Measurements from ENCODE around the gene ELK4. TPM values are rescaled to one million over a fixed set of nuclear protein-coding genes. Genes with fewer than 3 reads are reported as not detected.

Gene ELK4
- total RNA-seq, 6 experiments from 2014 or later, result 15.1 to 39.2 (median 26.9) TPM

DNA sequence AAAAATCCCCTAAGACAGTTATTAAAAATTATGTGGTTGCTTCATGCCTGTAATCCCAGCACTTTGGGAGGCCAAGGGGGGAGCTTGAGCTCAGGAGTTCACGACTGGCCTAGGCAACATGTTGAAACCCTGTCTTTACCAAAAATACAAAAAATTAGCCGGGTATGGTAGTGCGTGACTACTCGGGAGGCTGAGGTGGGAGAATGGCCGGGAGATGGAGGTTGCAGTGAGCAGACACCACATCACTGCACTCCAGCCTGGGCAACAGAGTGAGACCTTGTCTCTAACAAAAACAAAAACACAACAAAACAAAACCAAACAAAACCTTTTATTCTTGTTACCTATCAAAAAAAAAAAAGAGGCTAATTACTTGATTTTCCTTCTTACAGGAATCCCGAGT lies 2.1 kb downstream of the ELK4 start:
- intact Hi-C loops (cut with DNase I), result no loop called here
- H3K4me1 ChIP-seq, result peaks cover 0 to 27% (median 5%) of the 10 kb centered on the region in 4 donors
- WGBS (ENCODE audit: insufficient coverage, low coverage, low lambda C conversion rate, missing lambda C conversion rate), result 33% methylated on average over 4 of the region's 6 CpGs
- no peaks in the 10 kb centered on the region for H3K27me3 ChIP-seq
- TF ChIP-seq POLR2A (IDR thresholded peaks at IDR 0.05), result no peak
- TF ChIP-seq, protein P1, sequence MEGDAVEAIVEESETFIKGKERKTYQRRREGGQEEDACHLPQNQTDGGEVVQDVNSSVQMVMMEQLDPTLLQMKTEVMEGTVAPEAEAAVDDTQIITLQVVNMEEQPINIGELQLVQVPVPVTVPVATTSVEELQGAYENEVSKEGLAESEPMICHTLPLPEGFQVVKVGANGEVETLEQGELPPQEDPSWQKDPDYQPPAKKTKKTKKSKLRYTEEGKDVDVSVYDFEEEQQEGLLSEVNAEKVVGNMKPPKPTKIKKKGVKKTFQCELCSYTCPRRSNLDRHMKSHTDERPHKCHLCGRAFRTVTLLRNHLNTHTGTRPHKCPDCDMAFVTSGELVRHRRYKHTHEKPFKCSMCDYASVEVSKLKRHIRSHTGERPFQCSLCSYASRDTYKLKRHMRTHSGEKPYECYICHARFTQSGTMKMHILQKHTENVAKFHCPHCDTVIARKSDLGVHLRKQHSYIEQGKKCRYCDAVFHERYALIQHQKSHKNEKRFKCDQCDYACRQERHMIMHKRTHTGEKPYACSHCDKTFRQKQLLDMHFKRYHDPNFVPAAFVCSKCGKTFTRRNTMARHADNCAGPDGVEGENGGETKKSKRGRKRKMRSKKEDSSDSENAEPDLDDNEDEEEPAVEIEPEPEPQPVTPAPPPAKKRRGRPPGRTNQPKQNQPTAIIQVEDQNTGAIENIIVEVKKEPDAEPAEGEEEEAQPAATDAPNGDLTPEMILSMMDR (IDR thresholded peaks at IDR 0.05), result no peak
- H3K36me3 ChIP-seq, result no peaks in the 10 kb centered on the region
- peak overlapping the region in 2 of 3 donors; percentile 53 to 61 for H3K4me3 ChIP-seq
- DNase-seq (no peak), ATAC-seq (no peak)
- peak overlapping the region; percentile 76 to 94 (median 89) for H3K27ac ChIP-seq
- no peaks in the 10 kb centered on the region for H3K9me3 ChIP-seq

DNA sequence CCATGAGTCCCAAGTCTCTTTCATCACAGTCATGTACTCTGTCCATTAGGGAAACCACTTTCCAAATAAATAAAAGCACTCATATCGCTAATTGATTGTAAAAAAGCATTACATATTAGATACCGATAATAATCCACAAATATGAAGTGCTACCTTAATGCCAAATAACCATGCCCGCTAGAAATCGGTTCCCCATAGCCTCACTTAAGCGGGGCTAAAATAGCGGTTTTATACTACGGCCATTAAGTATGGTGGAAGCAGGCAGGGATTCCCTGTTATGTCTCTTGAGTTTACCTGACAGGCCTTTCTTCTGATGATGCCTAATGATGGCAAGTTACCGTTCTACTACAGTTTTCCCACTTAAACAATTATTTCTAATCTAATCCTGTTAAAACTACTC lies 3.9 kb downstream of the ELK4 start:
- DNase-seq (no peak), ATAC-seq (no peak)
- peaks cover 0 to 6% (median 3%) of the 10 kb centered on the region in 4 donors for H3K36me3 ChIP-seq
- H3K27ac ChIP-seq, result no peak overlapping the region
- H3K27me3 ChIP-seq, result no peaks in the 10 kb centered on the region
- 95% methylated on average over 8 of the region's 8 CpGs for WGBS (ENCODE audit: insufficient coverage, low coverage, low lambda C conversion rate, missing lambda C conversion rate)
- no peak for TF ChIP-seq POLR2A (IDR thresholded peaks at IDR 0.05)
- TF ChIP-seq, protein P1 (IDR thresholded peaks at IDR 0.05), result no peak
- peaks cover 0 to 16% (median 5%) of the 10 kb centered on the region in 4 donors for H3K4me1 ChIP-seq
- intact Hi-C loops (cut with DNase I), result no loop called here
- H3K4me3 ChIP-seq, result no peak overlapping the region
- H3K9me3 ChIP-seq, result no peaks in the 10 kb centered on the region

DNA sequence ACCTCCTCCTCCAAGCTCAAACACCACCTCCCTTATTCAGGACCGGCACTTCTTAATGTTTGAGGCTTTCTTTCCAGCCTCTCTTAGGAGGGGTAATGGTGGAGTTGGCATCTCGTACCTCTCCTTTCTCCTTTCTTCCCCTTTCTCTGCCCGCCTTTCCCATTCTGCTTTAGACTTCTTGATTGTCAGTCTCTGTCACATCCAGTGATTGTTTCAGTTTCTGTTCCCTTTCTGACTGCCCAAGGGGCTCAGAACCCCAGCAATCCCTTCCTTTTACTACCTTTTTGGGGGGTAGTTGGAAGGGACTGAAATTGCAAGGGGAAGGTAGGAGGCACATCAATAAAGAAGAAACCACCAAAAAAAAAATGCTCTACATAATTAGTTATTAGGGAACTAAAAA lies 5.6 kb downstream of the ELK4 start:
- H3K4me3 ChIP-seq, result no peak overlapping the region
- H3K36me3 ChIP-seq, result peaks cover 0 to 16% (median 9%) of the 10 kb centered on the region in 4 donors
- ATAC-seq (no peak), DNase-seq (no peak)
- intact Hi-C loops (cut with DNase I), result no loop called here
- TF ChIP-seq, protein P1 (IDR thresholded peaks at IDR 0.05), result no peak
- no peak for TF ChIP-seq POLR2A (IDR thresholded peaks at IDR 0.05)
- H3K27ac ChIP-seq, result no peak overlapping the region
- no peaks in the 10 kb centered on the region for H3K27me3 ChIP-seq
- peaks cover 0 to 9% (median 4%) of the 10 kb centered on the region in 4 donors for H3K4me1 ChIP-seq
- H3K9me3 ChIP-seq, result no peaks in the 10 kb centered on the region
- WGBS (ENCODE audit: insufficient coverage, low coverage, low lambda C conversion rate, missing lambda C conversion rate), result 76% methylated on average over 3 of the region's 3 CpGs

DNA sequence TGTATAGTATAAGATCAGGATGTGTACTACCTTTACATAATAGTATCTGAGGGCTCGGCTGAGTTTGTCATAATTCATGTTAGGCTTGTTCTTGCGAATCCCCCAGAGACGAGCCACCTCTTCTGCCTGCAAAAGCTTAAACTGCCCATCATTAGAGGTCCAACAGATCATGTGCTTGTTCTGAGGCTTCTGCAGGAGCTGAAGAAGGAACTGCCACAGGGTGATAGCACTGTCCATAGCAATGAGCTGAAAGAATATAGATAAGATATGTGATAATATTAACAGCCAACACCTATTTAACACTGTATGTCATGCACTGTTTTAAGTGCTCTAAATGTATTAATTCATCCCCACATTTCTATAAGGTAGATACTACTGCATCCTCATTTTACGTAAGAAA lies 8.2 kb downstream of the ELK4 start:
- intact Hi-C loops (cut with DNase I), result no loop called here
- WGBS (ENCODE audit: insufficient coverage, low coverage, low lambda C conversion rate, missing lambda C conversion rate), result 90% methylated on average over 3 of the region's 4 CpGs
- DNase-seq, result no peak
- Histone ChIP-seq H3K27ac (no peak overlapping the region), H3K4me1 (peaks cover 0 to 5% (median 0%) of the 10 kb centered on the region in 4 donors), H3K27me3 (no peaks in the 10 kb centered on the region), H3K9me3 (no peaks in the 10 kb centered on the region), H3K4me3 (no peak overlapping the region), H3K36me3 (peaks cover 0 to 27% (median 18%) of the 10 kb centered on the region in 4 donors)
- no peak for ATAC-seq
- no peak for TF ChIP-seq POLR2A (IDR thresholded peaks at IDR 0.05)
- TF ChIP-seq, protein P1 (IDR thresholded peaks at IDR 0.05), result no peak

DNA sequence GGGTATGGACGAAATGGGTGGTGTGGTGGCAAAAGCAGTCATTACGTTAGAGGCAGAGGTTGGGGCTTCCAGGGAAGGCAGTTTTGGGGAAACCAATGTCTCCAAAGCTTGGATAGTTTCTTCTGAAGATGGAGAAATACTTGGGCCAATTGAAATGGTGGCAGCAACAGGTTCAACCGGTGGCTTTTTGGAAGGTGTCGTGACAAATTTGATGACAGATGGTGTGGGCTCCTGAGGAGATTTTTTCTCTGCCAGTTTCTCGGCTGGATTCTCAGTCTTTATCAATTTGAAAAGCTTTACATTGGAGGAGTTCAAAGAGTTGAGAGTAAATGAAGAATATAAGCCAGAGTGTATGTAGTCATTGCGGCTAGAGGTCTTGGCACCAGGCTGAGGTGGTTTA lies 11.5 kb downstream of the ELK4 start:
- WGBS (ENCODE audit: insufficient coverage, low coverage, low lambda C conversion rate, missing lambda C conversion rate), result 85% methylated on average over 5 of the region's 6 CpGs
- intact Hi-C loops (cut with DNase I), result no loop called here
- no peak for TF ChIP-seq POLR2A (IDR thresholded peaks at IDR 0.05)
- TF ChIP-seq, protein P1 (IDR thresholded peaks at IDR 0.05), result no peak
- no peaks in the 10 kb centered on the region for H3K9me3 ChIP-seq
- no peak overlapping the region for H3K27ac ChIP-seq
- peaks cover 0 to 45% (median 30%) of the 10 kb centered on the region in 4 donors for H3K36me3 ChIP-seq
- no peak overlapping the region for H3K4me3 ChIP-seq
- no peak for ATAC-seq
- no peak for DNase-seq
- H3K27me3 ChIP-seq, result no peaks in the 10 kb centered on the region
- peaks cover 0 to 5% (median 0%) of the 10 kb centered on the region in 4 donors for H3K4me1 ChIP-seq
